Activated CD4-positive, alpha-beta memory T cell treated with anti-CD3 and anti-CD28 coated beads, Interleukin-2, amount 10 ng/mL, durations not matched to agents 7 days and 5 days (primary cell): ENCODE data around the gene LRP5. TPM values are rescaled to one million over a fixed set of nuclear protein-coding genes. Genes with fewer than 3 reads are reported as not detected.
A peak's percentile ranks its signal among the peaks of the same experiment; 100 is the strongest.
"Not testable (repeated sequence)": the region's sequence is repeated elsewhere in the genome, so short reads cannot be mapped to it uniquely, and the experiment has no call there.

ENCODE experiments used
- CTCF ChIA-PET: fragments of 350-600 bp; sonication (Branson Sonifier 250); formaldehyde crosslinking; loops from one replicate; lab custom pipeline; 2021; ENCODE audit warnings: antibody characterized with exemption, inconsistent platforms; lab: Charles Lee
- POLR2A ChIA-PET: fragments of 350-600 bp; sonication (Branson Sonifier 250); formaldehyde crosslinking; loops from one replicate; lab custom pipeline; 2021; ENCODE audit warnings: antibody characterized with exemption; lab: Charles Lee
- DNase-seq: peaks from one replicate; pipeline ENCODE4 v3.0.0-alpha.2; 2020
- H3K27ac Mint-ChIP-seq: one replicate; pipeline ENCODE4 v1.8.0; 2021; ENCODE audit warnings: mild to moderate bottlenecking, mixed read lengths
- H3K27me3 Mint-ChIP-seq: one replicate; pipeline ENCODE4 v1.8.0; 2021; ENCODE audit warnings: mixed read lengths
- H3K36me3 Mint-ChIP-seq: one replicate; pipeline ENCODE4 v1.8.0; 2021; ENCODE audit warnings: low read depth, mixed read lengths
- H3K4me1 Mint-ChIP-seq: one replicate; pipeline ENCODE4 v1.8.0; 2021; ENCODE audit warnings: mixed read lengths
- H3K4me3 Mint-ChIP-seq: one replicate; pipeline ENCODE4 v1.8.0; 2021; ENCODE audit warnings: mild to moderate bottlenecking, mixed read lengths
- H3K9me3 Mint-ChIP-seq: one replicate; pipeline ENCODE4 v1.8.0; 2021; ENCODE audit warnings: mixed read lengths
- total RNA-seq, 2 experiments: library from RNA; stranded (reverse); gene quantifications; one replicate each; pipeline ENCODE4 v1.2.3, GENCODE V29; 2021

Gene LRP5
- total RNA-seq, 2 experiments from 2014 or later = 12.3 to 13.5 TPM

- Mint-ChIP-seq H3K36me3 (no peaks in the 10 kb centered on the region), H3K9me3 (no peaks in the 10 kb centered on the region), H3K27ac (no peak overlapping the region), H3K27me3 (peaks cover 1% of the 10 kb centered on the region), H3K4me1 (peaks cover 3% of the 10 kb centered on the region), H3K4me3 (no peak overlapping the region)
- POLR2A ChIA-PET = no interaction called here
- CTCF ChIA-PET = interaction anchor here (1.0 kb wide), 1 partner anchor 180 kb away, joined by 3 read pairs; no protein-coding TSS in a partner anchor
- DNase-seq = no peak
Observed at GRCh38 chr11:68450711-68451110, 138.3 kb downstream of the LRP5 start.

GRCh38 chr11:68454767-68455166, 142.4 kb downstream of the LRP5 start:
- H3K27me3 Mint-ChIP-seq = peaks cover 6% of the 10 kb centered on the region
- no peaks in the 10 kb centered on the region for H3K36me3 Mint-ChIP-seq
- H3K4me1 Mint-ChIP-seq = peaks cover 1% of the 10 kb centered on the region
- DNase-seq = no peak
- POLR2A ChIA-PET = no interaction called here
- CTCF ChIA-PET = no interaction called here
- H3K9me3 Mint-ChIP-seq = no peaks in the 10 kb centered on the region
- H3K27ac Mint-ChIP-seq = no peak overlapping the region
- H3K4me3 Mint-ChIP-seq = no peak overlapping the region

DNA sequence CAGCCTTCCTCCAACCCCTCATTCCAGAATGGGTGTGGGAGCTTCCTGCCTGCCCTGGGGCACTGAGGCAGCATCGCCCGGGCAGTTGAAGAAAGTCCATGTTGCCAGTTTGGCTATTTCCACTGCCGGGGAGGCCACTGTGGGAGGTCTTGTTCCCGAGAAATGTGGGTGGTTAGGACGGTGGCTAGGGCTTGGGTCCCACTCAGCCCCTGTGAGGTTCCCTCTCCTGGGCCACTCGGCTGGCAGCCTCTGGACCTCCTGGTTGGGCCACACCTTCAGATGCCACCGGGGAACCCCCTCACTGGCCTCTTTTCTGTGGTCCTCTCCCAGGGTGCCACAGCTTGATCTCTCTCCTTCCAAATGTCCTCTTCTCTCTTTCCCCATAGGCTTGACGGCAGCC, 143.1 kb downstream of the LRP5 start:
- Mint-ChIP-seq H3K27ac (no peak overlapping the region), H3K36me3 (no peaks in the 10 kb centered on the region), H3K9me3 (no peaks in the 10 kb centered on the region), H3K4me1 (peaks cover 4% of the 10 kb centered on the region), H3K27me3 (peaks cover 6% of the 10 kb centered on the region), H3K4me3 (no peak overlapping the region)
- ChIA-PET POLR2A (no interaction called here), CTCF (no interaction called here)
- no peak for DNase-seq

DNA sequence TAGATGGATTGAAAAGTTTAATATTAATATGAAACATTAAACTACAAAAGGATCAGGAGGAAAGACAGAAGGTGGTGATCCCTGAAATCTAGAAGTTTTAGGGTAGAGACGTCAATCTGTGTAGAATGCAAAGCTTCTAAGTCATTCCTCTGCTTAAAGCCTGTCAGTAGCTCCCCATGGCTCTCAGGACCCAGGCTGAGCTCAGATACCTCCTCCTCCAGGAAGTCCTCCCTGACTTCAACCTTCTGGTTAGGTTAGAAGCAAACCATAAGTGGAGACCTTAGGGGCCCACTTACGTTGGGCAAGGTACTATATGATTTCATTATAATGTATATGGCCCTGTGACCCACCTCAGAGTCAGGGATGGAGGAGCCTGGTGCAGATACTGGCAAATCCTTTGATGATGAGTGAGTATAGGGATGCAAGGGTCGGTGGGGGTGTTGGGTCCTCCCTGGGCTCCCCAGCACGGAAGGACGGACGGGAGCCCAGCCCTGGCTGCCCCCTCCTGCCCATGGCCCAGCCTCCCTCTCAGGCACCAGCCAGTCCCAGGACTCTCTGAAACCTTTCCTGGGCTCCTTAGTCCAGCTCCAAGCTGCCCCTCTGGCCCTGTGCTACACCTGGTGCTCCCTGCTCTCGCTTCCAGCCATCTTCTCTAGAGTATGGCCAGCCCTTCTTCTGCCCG, 145.0 kb downstream of the LRP5 start:
- H3K4me3 Mint-ChIP-seq = no peak overlapping the region
- CTCF ChIA-PET = no interaction called here
- peaks cover 5% of the 10 kb centered on the region for H3K4me1 Mint-ChIP-seq
- no peak for DNase-seq
- H3K9me3 Mint-ChIP-seq = no peaks in the 10 kb centered on the region
- H3K27ac Mint-ChIP-seq = no peak overlapping the region
- POLR2A ChIA-PET = interaction anchor here (1.3 kb wide), 1 partner anchor 8 kb away, joined by 3 read pairs; no protein-coding TSS in a partner anchor
- H3K27me3 Mint-ChIP-seq = peaks cover 6% of the 10 kb centered on the region
- H3K36me3 Mint-ChIP-seq = peaks cover 6% of the 10 kb centered on the region

DNA sequence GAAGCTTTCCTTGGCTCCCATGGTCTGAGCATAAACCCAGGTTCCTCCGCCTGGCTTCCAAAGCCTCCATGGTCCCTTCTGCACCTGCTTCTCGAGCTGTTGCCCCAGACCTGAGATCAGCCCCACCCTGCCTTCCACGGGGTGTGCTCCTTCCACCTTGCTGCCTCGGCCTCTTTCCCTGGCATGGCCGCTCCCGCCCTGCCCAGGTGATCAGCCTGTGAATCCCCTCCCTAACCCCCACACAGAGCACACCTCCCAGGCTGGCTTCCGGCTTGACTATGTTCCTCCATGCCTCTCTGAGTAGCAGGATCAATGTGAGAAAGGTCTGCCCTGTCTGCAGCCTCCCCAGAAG, 145.5 kb downstream of the LRP5 start:
- Mint-ChIP-seq H3K27ac (no peak overlapping the region), H3K36me3 (peaks cover 10% of the 10 kb centered on the region), H3K27me3 (peaks cover 6% of the 10 kb centered on the region), H3K4me3 (no peak overlapping the region), H3K4me1 (peaks cover 10% of the 10 kb centered on the region), H3K9me3 (no peaks in the 10 kb centered on the region)
- ChIA-PET CTCF (no interaction called here), POLR2A (interaction anchor here (1.3 kb wide), 1 partner anchor 9 kb away, joined by 3 read pairs; no protein-coding TSS in a partner anchor)
- no peak for DNase-seq

GRCh38 chr11:68458340-68458739, 145.9 kb downstream of the LRP5 start:
- POLR2A ChIA-PET = interaction anchor here (1.3 kb wide), 1 partner anchor 9 kb away, joined by 3 read pairs; no protein-coding TSS in a partner anchor
- H3K27me3 Mint-ChIP-seq, H3K9me3 Mint-ChIP-seq, H3K36me3 Mint-ChIP-seq, CTCF ChIA-PET, H3K4me3 Mint-ChIP-seq, H3K27ac Mint-ChIP-seq: not testable (repeated sequence)
- peaks cover 13% of the 10 kb centered on the region for H3K4me1 Mint-ChIP-seq
- peak; percentile 7 for DNase-seq

GRCh38 chr11:68459886-68460740, 147.7 kb downstream of the LRP5 start:
- Mint-ChIP-seq H3K4me3 (peak overlapping the region; percentile 85), H3K27me3 (peaks cover 6% of the 10 kb centered on the region), H3K9me3 (no peaks in the 10 kb centered on the region), H3K4me1 (peaks cover 27% of the 10 kb centered on the region), H3K27ac (peak overlapping the region; percentile 88), H3K36me3 (peaks cover 21% of the 10 kb centered on the region)
- DNase-seq = peak; percentile 94
- CTCF ChIA-PET = interaction anchor here (0.8 to 1.4 kb wide), 5 partner anchors 11 to 188 kb away, joined by 3 to 9 read pairs (median 3); partner anchors contain the start of gene C11orf24
- POLR2A ChIA-PET = interaction anchor here (0.9 to 1.6 kb wide), 8 partner anchors 10 to 340 kb away, joined by 3 to 8 read pairs (median 3); partner anchors contain the start of gene C11orf24

DNA sequence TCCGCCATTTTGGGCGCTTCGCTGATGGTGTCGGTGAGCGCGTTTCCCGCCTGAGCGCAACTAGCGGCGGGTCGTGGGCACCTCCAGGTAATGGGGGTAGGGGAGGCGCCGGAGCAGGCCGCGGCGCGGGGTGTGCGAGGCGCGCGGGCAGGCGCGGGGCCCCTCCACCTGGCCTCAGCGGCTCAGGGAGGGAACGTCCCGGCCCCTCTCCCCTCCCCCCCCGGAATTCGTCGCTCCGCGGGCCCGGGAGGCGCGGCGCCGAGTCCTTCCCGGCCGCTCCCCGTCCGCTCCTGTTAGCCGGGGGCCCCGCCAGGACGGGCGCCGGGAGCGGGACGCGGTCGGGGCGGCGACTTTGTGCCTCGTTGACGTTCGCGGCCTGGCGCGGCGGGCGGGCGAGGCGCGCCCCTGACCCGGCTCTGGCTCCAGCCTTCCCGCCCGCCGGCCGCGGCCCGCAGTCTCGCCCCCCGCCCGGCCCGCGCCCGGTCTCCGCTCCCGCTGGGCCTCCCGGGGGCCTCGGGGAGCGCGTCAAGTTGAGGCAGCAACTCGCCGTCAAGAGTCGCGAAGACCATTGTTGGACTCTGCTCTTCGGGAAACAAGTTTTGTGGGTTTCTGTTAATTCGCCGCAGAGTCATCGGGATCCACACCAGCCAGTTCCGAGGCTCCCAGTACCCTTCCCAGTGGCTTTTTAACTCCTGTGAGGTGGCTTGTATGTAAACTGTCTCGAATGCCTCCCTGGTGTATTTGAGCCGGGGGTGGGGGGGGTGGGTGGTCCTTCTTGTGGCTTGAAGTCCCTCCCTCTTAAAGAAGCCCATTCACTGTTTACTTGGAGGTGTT, 148.6 kb downstream of the LRP5 start, which contains the start of gene PPP6R3:
Gene PPP6R3 (plus strand): TSS at position 12 of the 834 bp plus-strand sequence. CDS start 76,913 bp downstream, outside the sequence.
- H3K4me1 Mint-ChIP-seq = peaks cover 36% of the 10 kb centered on the region
- H3K36me3 Mint-ChIP-seq = peaks cover 28% of the 10 kb centered on the region
- no peak for DNase-seq
- peak within 1 kb of the TSS; percentile 85 for H3K4me3 Mint-ChIP-seq
- CTCF ChIA-PET = interaction anchor here (0.8 to 1.4 kb wide), 4 partner anchors 12 to 189 kb away, joined by 3 to 9 read pairs (median 4); partner anchors contain the start of gene C11orf24
- peaks cover 3% of the 10 kb centered on the region for H3K27me3 Mint-ChIP-seq
- no peaks in the 10 kb centered on the region for H3K9me3 Mint-ChIP-seq
- H3K27ac Mint-ChIP-seq = peak within 1 kb of the TSS; percentile 88
- POLR2A ChIA-PET = interaction anchor here (1.0 to 2.0 kb wide), 6 partner anchors 11 to 339 kb away, joined by 3 to 8 read pairs (median 4); partner anchors contain the start of gene C11orf24

GRCh38 chr11:68461575-68461917, 149.2 kb downstream of the LRP5 start:
- no peak for DNase-seq
- ChIA-PET CTCF (no interaction called here), POLR2A (interaction anchor here (0.9 to 2.0 kb wide), 2 partner anchors 67 to 120 kb away, joined by 4 read pairs; no protein-coding TSS in a partner anchor)
- Mint-ChIP-seq H3K9me3 (no peaks in the 10 kb centered on the region), H3K4me1 (peaks cover 38% of the 10 kb centered on the region), H3K27me3 (peaks cover 2% of the 10 kb centered on the region), H3K36me3 (peaks cover 30% of the 10 kb centered on the region), H3K27ac (peak overlapping the region; percentile 78), H3K4me3 (peak overlapping the region; percentile 76)

DNA sequence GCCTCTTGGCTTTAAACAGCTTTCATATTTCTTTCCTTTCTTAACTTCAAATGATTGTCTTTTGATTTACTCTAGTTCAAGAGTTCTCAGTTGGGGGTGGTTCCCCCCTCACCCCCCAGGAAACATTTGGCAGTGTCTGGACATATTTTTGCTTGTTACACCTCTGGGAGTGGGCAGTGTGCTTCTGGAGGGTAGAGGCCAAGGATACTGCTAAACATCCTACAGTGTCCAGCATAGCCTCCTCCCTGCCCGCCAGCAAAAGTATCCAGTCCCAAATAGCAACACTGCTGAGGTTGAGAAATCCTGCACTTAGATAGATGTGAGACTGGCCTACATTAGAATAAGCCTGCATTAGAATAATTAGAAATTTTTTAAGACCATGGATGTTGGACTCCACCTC, 151.3 kb downstream of the LRP5 start:
- Mint-ChIP-seq H3K36me3 (peaks cover 34% of the 10 kb centered on the region), H3K9me3 (no peaks in the 10 kb centered on the region), H3K27ac (no peak overlapping the region), H3K4me3 (peak overlapping the region; percentile 22), H3K4me1 (peaks cover 56% of the 10 kb centered on the region), H3K27me3 (no peaks in the 10 kb centered on the region)
- no peak for DNase-seq
- POLR2A ChIA-PET = no interaction called here
- CTCF ChIA-PET = no interaction called here

- Mint-ChIP-seq H3K9me3 (no peaks in the 10 kb centered on the region), H3K27me3 (no peaks in the 10 kb centered on the region), H3K27ac (peak overlapping the region; percentile 17), H3K36me3 (peaks cover 51% of the 10 kb centered on the region), H3K4me1 (peaks cover 87% of the 10 kb centered on the region), H3K4me3 (no peak overlapping the region)
- ChIA-PET POLR2A (interaction anchor here (0.6 kb wide), 1 partner anchor 83 kb away, joined by 3 read pairs; no protein-coding TSS in a partner anchor), CTCF (no interaction called here)
- DNase-seq = no peak
Observed at GRCh38 chr11:68467201-68467834, 154.9 kb downstream of the LRP5 start.
